Measurements from ENCODE around the gene PYGO1. TPM values are rescaled to one million over a fixed set of nuclear protein-coding genes. Genes with fewer than 3 reads are reported as not detected.

The PYGO1 gene
- total and polyA plus RNA-seq, 9 of the 15 experiments (the other 6 are each of a cell fraction or from before 2014, with no cell fraction given): under 0.01 to 0.07 (median 0.02) TPM; not detected in 5

DNA sequence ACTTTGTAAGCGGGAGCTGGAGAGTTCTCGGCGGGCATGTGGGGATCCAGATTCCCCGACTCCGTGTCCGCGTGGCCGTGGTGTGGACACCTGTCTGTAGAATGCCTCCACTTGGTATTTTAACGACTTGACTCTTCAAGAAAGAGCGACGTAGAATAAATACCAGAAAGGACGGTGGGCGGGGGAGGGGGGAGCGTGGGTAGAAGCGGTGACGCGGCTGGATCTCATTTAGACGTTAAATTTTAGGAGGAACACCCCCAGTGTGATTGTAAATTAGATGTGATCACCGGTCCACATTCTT, 620 bp upstream of the PYGO1 start (continued):
- TF ChIP-seq ZNF407 (IDR thresholded peaks at IDR 0.05; ENCODE audit: low read depth) (no peak), MCM2 (IDR thresholded peaks at IDR 0.05; ENCODE audit: low read depth) (no peak), PHB (CRISPR knock-in tag; IDR thresholded peaks at IDR 0.05) (no peak), SMC3 (conservative IDR thresholded peaks at IDR 0.05; ENCODE audit: insufficient read depth, low read depth, low read length) (no peak), MYC (IDR thresholded peaks at IDR 0.05; ENCODE audit: low read depth, low read length) (no peak), MYC (CRISPR knock-in tag; IDR thresholded peaks at IDR 0.05; ENCODE audit: borderline replicate concordance, low read depth) (no peak), BRF1 (IDR thresholded peaks at IDR 0.05; ENCODE audit: borderline replicate concordance, extremely low read depth, insufficient read length) (no peak), CHD2 (IDR thresholded peaks at IDR 0.05; ENCODE audit: low read depth, low read length) (no peak), ZNF79 (CRISPR knock-in tag; IDR thresholded peaks at IDR 0.05; ENCODE audit: low read depth) (no peak), ZNF133 (CRISPR knock-in tag; IDR thresholded peaks at IDR 0.05) (no peak), ARHGAP35 (IDR thresholded peaks at IDR 0.05; ENCODE audit: partially characterized antibody) (no peak), RBFOX2 (IDR thresholded peaks at IDR 0.05; ENCODE audit: low read depth, low read length) (no peak)
- TF ChIP-seq, protein P1, sequence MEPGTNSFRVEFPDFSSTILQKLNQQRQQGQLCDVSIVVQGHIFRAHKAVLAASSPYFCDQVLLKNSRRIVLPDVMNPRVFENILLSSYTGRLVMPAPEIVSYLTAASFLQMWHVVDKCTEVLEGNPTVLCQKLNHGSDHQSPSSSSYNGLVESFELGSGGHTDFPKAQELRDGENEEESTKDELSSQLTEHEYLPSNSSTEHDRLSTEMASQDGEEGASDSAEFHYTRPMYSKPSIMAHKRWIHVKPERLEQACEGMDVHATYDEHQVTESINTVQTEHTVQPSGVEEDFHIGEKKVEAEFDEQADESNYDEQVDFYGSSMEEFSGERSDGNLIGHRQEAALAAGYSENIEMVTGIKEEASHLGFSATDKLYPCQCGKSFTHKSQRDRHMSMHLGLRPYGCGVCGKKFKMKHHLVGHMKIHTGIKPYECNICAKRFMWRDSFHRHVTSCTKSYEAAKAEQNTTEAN (CRISPR knock-in tag; IDR thresholded peaks at IDR 0.05): no peak
